DMS 273 (cell line): ENCODE results near the gene MTARC2.
"Not testable (repeated sequence)": the region's sequence is repeated elsewhere in the genome, so short reads cannot be mapped to it uniquely, and the experiment has no call there.

Experiments
- DNase-seq: peaks from one replicate; lab custom pipeline; 2025; ENCODE audit not compliant: unreplicated experiment; lab: John Stamatoyannopoulos, UW

The MTARC2 gene

GRCh38 chr1:220748089-220748934 is at the start of gene MTARC2:
TSS of gene MTARC2 (plus strand) at chr1:220748322. CDS start at chr1:220748532, 210 bp downstream.
- DNase-seq: peak; percentile 85

- DNase-seq: no peak
These were observed 49.5 kb upstream of the MTARC2 start for GRCh38 chr1:220698607-220699016.

- DNase-seq: no peak
These were observed 49.1 kb upstream of the MTARC2 start for GRCh38 chr1:220699044-220699443.

DNA sequence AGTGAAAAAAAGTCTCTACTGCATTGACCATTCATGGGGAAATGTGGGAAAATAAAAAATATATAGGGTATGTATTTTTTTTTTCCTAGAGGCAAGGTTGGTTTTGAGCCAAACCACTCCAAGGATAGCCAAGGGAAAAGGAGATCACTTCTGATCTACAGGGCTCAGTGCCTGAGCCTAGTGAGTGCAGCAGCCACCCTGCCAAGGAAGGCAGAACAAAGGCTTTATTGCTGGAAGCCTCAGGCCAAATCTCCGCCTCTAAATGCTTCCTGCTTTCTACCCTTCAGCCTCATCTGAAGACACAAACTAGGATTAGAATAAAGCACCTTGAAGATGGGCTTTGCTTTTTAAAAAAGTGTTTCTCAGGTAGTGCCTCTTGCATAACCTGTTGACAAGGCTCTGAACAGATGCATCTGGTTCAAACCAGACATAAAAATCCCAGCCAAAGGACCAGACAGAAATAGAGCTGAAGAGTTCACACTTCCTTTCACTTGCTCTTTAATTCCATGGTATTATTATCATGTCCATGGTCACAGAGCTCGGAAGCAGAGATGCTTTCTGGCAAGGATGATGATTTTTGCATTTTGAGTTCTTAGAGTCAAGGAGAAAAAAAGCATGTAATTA is 47.5 kb upstream of the MTARC2 start:
- no peak for DNase-seq

- DNase-seq: no peak
These were observed 46.1 kb upstream of the MTARC2 start for GRCh38 chr1:220701974-220702373.

DNA sequence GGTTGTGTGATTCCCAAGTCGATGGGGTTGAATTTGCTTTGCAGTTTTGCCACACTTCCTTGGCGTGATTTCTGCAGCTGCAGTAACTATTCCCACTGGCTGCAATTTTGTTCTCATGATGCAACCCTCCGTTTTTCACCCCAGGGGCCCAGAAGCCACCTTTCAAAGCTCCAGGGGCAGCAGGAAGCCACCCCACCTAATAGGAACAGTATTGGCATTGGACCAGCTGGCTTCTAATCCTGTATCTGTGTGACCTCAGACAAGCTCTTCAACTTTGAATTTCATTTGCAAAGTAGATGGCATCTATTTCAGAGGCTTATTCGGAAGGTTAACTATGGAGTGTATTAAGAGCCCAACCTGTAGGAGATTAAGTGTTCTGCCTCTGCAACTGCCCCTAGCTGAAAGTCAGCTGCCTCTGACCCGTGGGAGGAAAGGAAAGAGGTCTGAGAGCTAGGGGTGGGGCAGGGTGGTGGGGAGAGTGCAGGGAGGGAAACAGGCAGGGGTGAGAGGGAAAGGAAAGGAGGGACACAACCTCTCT is 45.3 kb upstream of the MTARC2 start:
- DNase-seq: peak; percentile 11

- no peak for DNase-seq
These were observed 44.8 kb upstream of the MTARC2 start for GRCh38 chr1:220703305-220703704.

- DNase-seq: no peak
These were observed 42.3 kb upstream of the MTARC2 start for GRCh38 chr1:220705782-220706181.

GRCh38 chr1:220706480-220706879 is 41.6 kb upstream of the MTARC2 start:
- no peak for DNase-seq

GRCh38 chr1:220707160-220707559 is 41.0 kb upstream of the MTARC2 start:
- no peak for DNase-seq

- no peak for DNase-seq
These were observed 39.9 kb upstream of the MTARC2 start for GRCh38 chr1:220708244-220708643.

- DNase-seq: peak; percentile 54
These were observed 39.0 kb upstream of the MTARC2 start for GRCh38 chr1:220708936-220709801.

GRCh38 chr1:220710333-220710732 is 37.8 kb upstream of the MTARC2 start:
- no peak for DNase-seq

GRCh38 chr1:220711056-220711809 is 36.9 kb upstream of the MTARC2 start:
- no peak for DNase-seq

- DNase-seq: not testable (repeated sequence)
These were observed 32.1 kb upstream of the MTARC2 start for GRCh38 chr1:220715986-220716385.

- DNase-seq: no peak
These were observed 30.1 kb upstream of the MTARC2 start for GRCh38 chr1:220717800-220718640.

- not testable (repeated sequence) for DNase-seq
These were observed 26.9 kb upstream of the MTARC2 start for GRCh38 chr1:220721266-220721665.

GRCh38 chr1:220726634-220727033 is 21.5 kb upstream of the MTARC2 start:
- DNase-seq: peak; percentile 14

DNA sequence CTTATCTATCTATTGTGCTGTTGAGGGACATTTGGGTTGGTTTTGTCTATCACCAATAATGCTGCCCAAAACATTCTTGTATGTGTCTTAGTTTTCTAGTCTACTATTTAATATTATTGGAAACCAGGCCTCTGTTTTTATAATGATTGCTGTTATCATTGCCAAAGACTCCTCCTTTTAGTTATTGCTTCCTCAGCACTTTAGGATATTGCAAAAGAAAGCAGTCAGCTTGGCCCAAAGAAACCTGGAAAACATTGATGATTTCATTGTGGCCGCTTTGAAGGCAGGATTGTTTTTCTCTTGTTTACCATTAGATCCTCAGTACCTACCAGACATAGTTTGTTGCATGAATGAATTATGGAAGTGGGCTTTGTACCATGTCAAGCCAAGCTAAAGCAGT is 20.6 kb upstream of the MTARC2 start:
- DNase-seq: no peak

- DNase-seq: no peak
These were observed 17.6 kb upstream of the MTARC2 start for GRCh38 chr1:220730486-220730885.
